Breast epithelium (tissue), 4 donors: ENCODE results near the gene TMPRSS13. TPM values are rescaled to one million over a fixed set of nuclear protein-coding genes. Genes with fewer than 3 reads are reported as not detected.

Source experiments
- DNase-seq, 2 donors: peaks; one replicate each; pipeline ENCODE4 v3.0.0-alpha.2; 2019; ENCODE audit warnings: low spot score in 2 of 2
- H3K27ac ChIP-seq, 2 donors: fragments of 200-600 bp; sonication (generic) in 1 of 2; one replicate each; pipeline ENCODE4 v1.5.1; 2016 to 2019; ENCODE audit warnings: mild to moderate bottlenecking in 1 of 2
- H3K27me3 ChIP-seq, 2 donors: fragments of 200-600 bp; sonication (generic) in 1 of 2; one replicate each; pipeline versions ENCODE4 v1.5.1 to v1.6.0; 2017 to 2019; ENCODE audit warnings: control low read depth in 1 of 2, mild to moderate bottlenecking in 1 of 2
- H3K36me3 ChIP-seq: fragments of 200-600 bp; one replicate; pipeline ENCODE4 v1.5.1; 2019
- H3K4me1 ChIP-seq, 2 donors: fragments of 200-600 bp; sonication (generic); one replicate each; pipeline ENCODE4 v1.5.1; 2016 to 2019; ENCODE audit warnings: control low read depth in 1 of 2
- H3K4me3 ChIP-seq, 3 donors: fragments of 200-600 bp; sonication (generic); 1 replicate in 2 of 3; 2 replicates in 1 of 3; pipeline ENCODE4 v1.5.1; 2016 to 2019; ENCODE audit warnings: mild to moderate bottlenecking in 3 of 3, moderate library complexity in 2 of 3
- H3K9me3 ChIP-seq, 2 donors: fragments of 200-600 bp; sonication (generic) in 1 of 2; one replicate each; pipeline ENCODE4 v1.5.1; 2016 to 2019; ENCODE audit warnings: control low read depth in 1 of 2
- CTCF ChIP-seq, 3 donors: fragments of 450-650 bp; IDR thresholded peaks; one replicate each; pipeline ENCODE4 v1.5.1; 2016 to 2017; ENCODE audit warnings: antibody characterized with exemption in 3 of 3, mild to moderate bottlenecking in 3 of 3, moderate library complexity in 3 of 3
- POLR2A ChIP-seq: fragments of 450-650 bp; IDR thresholded peaks from one replicate; pipeline ENCODE4 v1.6.1; 2016; ENCODE audit warnings: antibody characterized with exemption, mild to moderate bottlenecking, moderate library complexity
- POLR2AphosphoS5 ChIP-seq, 3 donors: sonication (generic); formaldehyde crosslinking; IDR thresholded peaks; one replicate each; pipeline ENCODE4 v1.6.1; 2017; ENCODE audit warnings: antibody characterized with exemption in 3 of 3
- intact Hi-C: fragments of 100-400 bp; cut with DNase I; formaldehyde crosslinking; loops from one replicate; pipeline ENCODE4 v1.15.1; 2023; ENCODE audit warnings: low total_unique reads
- total RNA-seq, 3 donors: library from RNA; depleted of rRNA; stranded (reverse); fragments of >200 nt; gene quantifications; one replicate each; pipeline ENCODE4 v1.1.0, GENCODE V29; 2016

Gene TMPRSS13
- total RNA-seq, 3 donors from 2014 or later: 0.32 to 34.0 (median 12.5) TPM

- intact Hi-C loops: no loop called here
- H3K4me1 ChIP-seq: no peaks in the 10 kb centered on the region
These were observed 7.8 kb upstream of the TMPRSS13 start for GRCh38 chr11:117936973-117937372.

GRCh38 chr11:117934526-117935307 lies 5.5 kb upstream of the TMPRSS13 start:
- Histone ChIP-seq H3K27ac (no peak overlapping the region), H3K36me3 (no peaks in the 10 kb centered on the region), H3K9me3 (no peaks in the 10 kb centered on the region), H3K27me3 (no peaks in the 10 kb centered on the region), H3K4me1 (no peaks in the 10 kb centered on the region), H3K4me3 (no peak overlapping the region)
- intact Hi-C loops: no loop called here
- no peak for TF ChIP-seq POLR2A
- TF ChIP-seq POLR2AphosphoS5 (IDR thresholded peaks at IDR 0.05): no peak
- TF ChIP-seq CTCF (IDR thresholded peaks at IDR 0.05): no peak
- peak in 1 of 2 donors; percentile 12 for DNase-seq

More at GRCh38 chr11:117936973-117937372, 7.8 kb upstream of the TMPRSS13 start:
- H3K27me3 ChIP-seq: no peaks in the 10 kb centered on the region
- no peak for TF ChIP-seq CTCF (IDR thresholded peaks at IDR 0.05)
- no peak for TF ChIP-seq POLR2A
- TF ChIP-seq POLR2AphosphoS5 (IDR thresholded peaks at IDR 0.05): no peak
- H3K36me3 ChIP-seq: no peaks in the 10 kb centered on the region
- DNase-seq: no peak
- H3K4me3 ChIP-seq: no peak overlapping the region
- no peak overlapping the region for H3K27ac ChIP-seq
- no peaks in the 10 kb centered on the region for H3K9me3 ChIP-seq

- no peaks in the 10 kb centered on the region for H3K9me3 ChIP-seq
- H3K4me3 ChIP-seq: no peak overlapping the region
- DNase-seq: peak in 1 of 2 donors; percentile 9
- no peaks in the 10 kb centered on the region for H3K36me3 ChIP-seq
- H3K27me3 ChIP-seq: no peaks in the 10 kb centered on the region
- TF ChIP-seq POLR2A: no peak
- no peak overlapping the region for H3K27ac ChIP-seq
- intact Hi-C loops: no loop called here
- no peaks in the 10 kb centered on the region for H3K4me1 ChIP-seq
These were observed 4.7 kb upstream of the TMPRSS13 start for GRCh38 chr11:117933930-117934329.

DNA sequence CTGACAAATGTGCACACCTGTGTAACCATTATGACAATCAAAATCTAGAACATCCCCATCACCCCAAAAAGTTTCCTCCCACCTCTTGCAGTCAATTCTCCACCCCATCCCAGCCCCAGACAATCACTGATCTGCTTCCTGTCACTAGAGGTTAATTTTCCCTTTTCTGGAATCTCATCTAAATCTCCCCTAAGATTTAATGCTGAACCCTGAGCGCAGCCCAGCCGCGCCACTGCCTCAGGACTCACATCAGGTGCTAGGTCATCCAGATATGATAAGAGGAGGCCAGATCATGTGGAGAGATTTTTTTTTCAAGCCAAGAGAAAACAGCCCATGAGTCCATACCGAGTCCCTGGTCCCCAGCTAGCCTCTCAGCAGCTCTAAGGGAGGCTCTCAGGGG lies 4.3 kb upstream of the TMPRSS13 start:
- TF ChIP-seq CTCF (IDR thresholded peaks at IDR 0.05): no peak
- TF ChIP-seq POLR2AphosphoS5 (IDR thresholded peaks at IDR 0.05): no peak
- no peak for TF ChIP-seq POLR2A
- peak in 1 of 2 donors; percentile 41 for DNase-seq
- intact Hi-C loops: no loop called here
- Histone ChIP-seq H3K36me3 (no peaks in the 10 kb centered on the region), H3K9me3 (no peaks in the 10 kb centered on the region), H3K27ac (no peak overlapping the region), H3K27me3 (no peaks in the 10 kb centered on the region), H3K4me1 (no peaks in the 10 kb centered on the region), H3K4me3 (no peak overlapping the region)

DNA sequence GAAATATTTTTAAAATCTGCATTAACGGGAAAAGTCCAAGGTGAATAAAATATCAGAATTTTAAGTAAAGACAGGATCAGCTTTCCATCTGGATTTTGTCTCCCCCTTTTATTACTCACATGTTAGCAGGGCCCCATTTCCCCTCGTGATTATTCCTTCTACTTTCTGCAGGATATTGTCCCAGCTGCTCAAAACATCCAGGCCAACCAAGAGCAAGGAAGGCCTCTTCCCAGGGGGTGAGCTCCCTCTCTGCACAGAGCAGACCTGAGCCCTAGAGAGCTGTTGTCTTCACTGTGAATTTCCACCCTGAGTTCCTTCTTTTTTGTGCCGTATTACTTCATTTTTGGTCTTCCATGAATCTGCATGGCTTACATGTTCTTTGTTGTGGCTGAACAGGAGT lies 3.7 kb upstream of the TMPRSS13 start:
- intact Hi-C loops: no loop called here
- no peaks in the 10 kb centered on the region for H3K36me3 ChIP-seq
- no peak overlapping the region for H3K27ac ChIP-seq
- no peak overlapping the region for H3K4me3 ChIP-seq
- H3K27me3 ChIP-seq: no peaks in the 10 kb centered on the region
- peak in 1 of 2 donors; percentile 3 for DNase-seq
- no peaks in the 10 kb centered on the region for H3K4me1 ChIP-seq
- no peaks in the 10 kb centered on the region for H3K9me3 ChIP-seq
- TF ChIP-seq CTCF (IDR thresholded peaks at IDR 0.05) (no peak), POLR2A (no peak), POLR2AphosphoS5 (IDR thresholded peaks at IDR 0.05) (no peak)
